HepG2 (cell line): ENCODE data around the gene PSMD1. TPM values are rescaled to one million over a fixed set of nuclear protein-coding genes. Genes with fewer than 3 reads are reported as not detected.

Experiments used
- FOXJ3 ChIP-seq: sonication (generic); formaldehyde crosslinking; IDR thresholded peaks from 2 replicates; pipeline ENCODE4 v1.4.0; 2020; ENCODE audit warnings: missing genetic modification reagents, mild to moderate bottlenecking, borderline replicate concordance
- HIVEP1 ChIP-seq: sonication (generic); formaldehyde crosslinking; IDR thresholded peaks from 2 replicates; pipeline ENCODE4 v1.4.0; 2020; ENCODE audit warnings: mild to moderate bottlenecking, missing genetic modification reagents
- KLF9 ChIP-seq: IDR thresholded peaks from 2 replicates; pipeline ENCODE4 v1.6.1; 2016; ENCODE audit warnings: low read depth
- LRRFIP1 ChIP-seq: sonication (generic); formaldehyde crosslinking; conservative IDR thresholded peaks from 2 replicates; pipeline ENCODE4 v1.4.0; 2020; ENCODE audit warnings: missing genetic modification reagents
- MIER2 ChIP-seq: IDR thresholded peaks from 2 replicates; pipeline ENCODE4 v1.6.1; 2016; ENCODE audit warnings: missing biosample characterization, missing genetic modification reagents
- NFKB2 ChIP-seq: sonication (generic); formaldehyde crosslinking; IDR thresholded peaks from 2 replicates; pipeline ENCODE4 v1.4.0; 2020; ENCODE audit warnings: missing genetic modification reagents, borderline replicate concordance
- POLR2G ChIP-seq: fragments of 200-400 bp; formaldehyde crosslinking; IDR thresholded peaks from 2 replicates; pipeline ENCODE4 v1.6.1; 2018; ENCODE audit warnings: mild to moderate bottlenecking, low read depth, low read length, moderate library complexity
- YEATS2 ChIP-seq: sonication (generic); formaldehyde crosslinking; IDR thresholded peaks from 2 replicates; pipeline ENCODE4 v1.4.0; 2020; ENCODE audit warnings: missing genetic modification reagents, borderline replicate concordance
- ZBTB20 ChIP-seq: sonication (generic); formaldehyde crosslinking; IDR thresholded peaks from 2 replicates; pipeline ENCODE4 v1.8.1; 2023; ENCODE audit warnings: missing genetic modification reagents, low read depth, mild to moderate bottlenecking, borderline replicate concordance
- ZFP41 ChIP-seq: sonication (generic); formaldehyde crosslinking; IDR thresholded peaks from 2 replicates; pipeline ENCODE4 v1.4.0; 2020; ENCODE audit warnings: mild to moderate bottlenecking, missing genetic modification reagents, borderline replicate concordance
- ZNF20 ChIP-seq: sonication (generic); formaldehyde crosslinking; IDR thresholded peaks from 2 replicates; pipeline ENCODE4 v1.4.0; 2020; ENCODE audit warnings: mild to moderate bottlenecking, moderate library complexity, missing genetic modification reagents
- ZNF256 ChIP-seq: sonication (generic); formaldehyde crosslinking; conservative IDR thresholded peaks from 2 replicates; pipeline ENCODE4 v1.4.0; 2020; ENCODE audit warnings: missing genetic modification reagents
- ZNF318 ChIP-seq: sonication (generic); formaldehyde crosslinking; IDR thresholded peaks from 2 replicates; pipeline ENCODE4 v1.4.0; 2020; ENCODE audit warnings: mild to moderate bottlenecking, missing genetic modification reagents
- ZNF383 ChIP-seq: sonication (generic); formaldehyde crosslinking; IDR thresholded peaks from 2 replicates; pipeline ENCODE4 v1.4.0; 2020; ENCODE audit warnings: missing genetic modification reagents, mild to moderate bottlenecking, borderline replicate concordance
- ZNF414 ChIP-seq: sonication (generic); formaldehyde crosslinking; IDR thresholded peaks from 2 replicates; pipeline ENCODE4 v1.5.0; 2020; ENCODE audit warnings: missing genetic modification reagents
- ZNF883 ChIP-seq: sonication (generic); formaldehyde crosslinking; IDR thresholded peaks from 2 replicates; pipeline ENCODE4 v1.5.1; 2020; ENCODE audit warnings: mild to moderate bottlenecking, missing genetic modification reagents; ENCODE audit errors: not compliant biosample characterization
- ZSCAN31 ChIP-seq: sonication (generic); formaldehyde crosslinking; IDR thresholded peaks from 2 replicates; pipeline ENCODE4 v1.5.0; 2020; ENCODE audit warnings: low read depth, mild to moderate bottlenecking, missing genetic modification reagents
- polyA plus RNA-seq, 8 experiments: library from polyadenylated mRNA; depleted of rRNA in 3 of 8; stranded (reverse) in 7 of 8; unstranded in 1 of 8; fragments of >200 nt; fragmentation: Illumina TruSeq in 4 of 8; extraction: Trizol in 4 of 8; gene quantifications; 2 replicates each; pipeline versions ENCODE4 v1.2.1 to v1.2.3, GENCODE V29; 2011 to 2016; ENCODE audit warnings: low read depth in 4 of 8, missing spikeins in 1 of 8, mixed read lengths in 1 of 8; ENCODE audit not compliant: insufficient read depth in 1 of 8
- total RNA-seq, 5 experiments: library from RNA; depleted of rRNA; stranded (reverse); fragments of >200 nt; fragmentation: Illumina TruSeq; extraction: Trizol; gene quantifications; 2 replicates each; pipeline ENCODE4 v1.2.3, GENCODE V29; 2016; ENCODE audit warnings: low read depth in 1 of 5

PSMD1 gene
- total and polyA plus RNA-seq, 2 of the 13 experiments (the other 11 are each of a cell fraction or from before 2014, with no cell fraction given), result 136 to 191 TPM

GRCh38 chr2:231198291-231199173 is 141.9 kb downstream of the PSMD1 start, which contains the start of gene ARMC9 (continued):
- TF ChIP-seq FOXJ3 (no peak), POLR2G (peak; percentile 93), ZSCAN31 (peak; percentile 95), ZNF414 (CRISPR knock-in tag) (peak; percentile 64; the same call in 1 of the 2 replicates), ZNF883 (no peak), LRRFIP1 (CRISPR knock-in tag) (no peak), ZBTB20 (CRISPR knock-in tag) (no peak; the same call in 1 of the 2 replicates), ZFP41 (CRISPR knock-in tag) (no peak; the same call in 1 of the 2 replicates), ZNF383 (CRISPR knock-in tag) (peak; percentile 25; the same call in 1 of the 2 replicates), YEATS2 (no peak), MIER2 (no peak), ZNF256 (CRISPR knock-in tag) (peak; percentile 66; the same call in 1 of the 2 replicates), ZNF20 (no peak), HIVEP1 (CRISPR knock-in tag) (peak; percentile 78), KLF9 (CRISPR knock-in tag) (no peak), NFKB2 (CRISPR knock-in tag) (peak; percentile 44; the same call in 1 of the 2 replicates), ZNF318 (no peak)
